Transverse colon (tissue), 4 donors: ENCODE results near the gene SVOP. TPM values are rescaled to one million over a fixed set of nuclear protein-coding genes. Genes with fewer than 3 reads are reported as not detected.

Experiments
- DNase-seq: peaks from one replicate; pipeline ENCODE4 v3.0.0-alpha.2; 2019
- H3K27ac ChIP-seq, 4 donors: fragments of 200-600 bp; sonication (generic); 2 replicates each; pipeline ENCODE4 v1.5.1; 2016 to 2018; ENCODE audit warnings: inconsistent platforms in 4 of 4
- H3K27me3 ChIP-seq: fragments of 200-600 bp; sonication (generic); 2 replicates; pipeline ENCODE4 v1.5.1; 2017; ENCODE audit warnings: inconsistent platforms
- H3K36me3 ChIP-seq, 4 donors: fragments of 200-600 bp; sonication (generic); 2 replicates each; pipeline ENCODE4 v1.5.1; 2017 to 2019; ENCODE audit warnings: inconsistent platforms in 4 of 4
- H3K4me1 ChIP-seq, 4 donors: fragments of 200-600 bp; sonication (generic); 2 replicates each; pipeline ENCODE4 v1.5.1; 2017 to 2020; ENCODE audit warnings: inconsistent platforms in 4 of 4
- H3K4me3 ChIP-seq, 4 donors: fragments of 200-600 bp; sonication (generic); 1 replicate in 1 of 4; 2 replicates in 3 of 4; pipeline versions ENCODE4 v1.5.1 to v1.6.1; 2017 to 2019; ENCODE audit warnings: inconsistent platforms in 4 of 4
- H3K9me3 ChIP-seq, 2 donors: fragments of 200-600 bp; sonication (generic); 2 replicates each; pipeline ENCODE4 v1.5.1; 2017 to 2019; ENCODE audit warnings: inconsistent platforms in 2 of 2
- CTCF ChIP-seq, 5 experiments: fragments of 200-600 bp in 3 of 5; fragments of 450-650 bp in 2 of 5; sonication (generic) in 3 of 5; IDR thresholded peaks; 1 replicate in 2 of 5; 2 replicates in 3 of 5; pipeline ENCODE4 v1.5.1; 2016 to 2017; ENCODE audit warnings: antibody characterized with exemption in 5 of 5, inconsistent platforms in 3 of 5, mild to moderate bottlenecking in 2 of 5, moderate library complexity in 1 of 5
- EP300 ChIP-seq: sonication (generic); formaldehyde crosslinking; IDR thresholded peaks from one replicate; pipeline ENCODE4 v1.6.1; 2017; ENCODE audit warnings: antibody characterized with exemption, low read depth
- POLR2A ChIP-seq: fragments of 450-650 bp; IDR thresholded peaks from one replicate; pipeline ENCODE4 v1.6.1; 2016; ENCODE audit warnings: antibody characterized with exemption, mild to moderate bottlenecking, moderate library complexity
- POLR2AphosphoS5 ChIP-seq, 3 donors: sonication (generic); formaldehyde crosslinking; IDR thresholded peaks; one replicate each; pipeline ENCODE4 v1.6.1; 2016; ENCODE audit warnings: antibody characterized with exemption in 3 of 3
- WGBS, 2 donors: methylation state at CpG; one replicate each; pipeline ENCODE4 v1.1.5; 2018; ENCODE audit warnings: low coverage in 1 of 2; 5-methylcytosine and 5-hydroxymethylcytosine counted together
- in situ Hi-C, 4 donors: fragments of 200-750 bp; cut with MboI; loops; one replicate each; pipeline versions ENCODE4 v1.15.0 to v1.15.1; 2017; ENCODE audit warnings: low sequenced_read_pairs in 3 of 4, low pct_ligation_motif_present in 1 of 4, low pct_unique_long_range_greater_than_20kb in 1 of 4
- intact Hi-C: fragments of 100-400 bp; cut with DNase I; formaldehyde crosslinking; loops from one replicate; pipeline ENCODE4 v1.15.1; 2023; ENCODE audit warnings: low total_unique reads
- total RNA-seq, 4 donors: library from RNA; depleted of rRNA; stranded (reverse); fragments of >200 nt; gene quantifications; one replicate each; pipeline ENCODE4 v1.1.0, GENCODE V29; 2016

The SVOP gene
- total RNA-seq, 4 donors from 2014 or later, result 0.16 to 0.55 TPM; not detected in 2

GRCh38 chr12:109065154-109065852, 44.4 kb upstream of the SVOP start:
- intact Hi-C loops, result no loop called here
- WGBS, 2 donors, result 49 to 67% methylated on average over 4 to 5 of the region's 5 CpGs
- in situ Hi-C loops, result no loop called here
- DNase-seq, result peak; percentile 67
- H3K36me3 ChIP-seq, result peaks cover 0 to 19% (median 3%) of the 10 kb centered on the region in 4 donors
- H3K9me3 ChIP-seq, result no peaks in the 10 kb centered on the region
- TF ChIP-seq POLR2A, result no peak
- no peak for TF ChIP-seq POLR2AphosphoS5 (IDR thresholded peaks at IDR 0.05)
- TF ChIP-seq CTCF (IDR thresholded peaks at IDR 0.05), result no peak
- TF ChIP-seq EP300, result no peak
- no peak overlapping the region for H3K4me3 ChIP-seq
- peaks cover 0 to 26% (median 7%) of the 10 kb centered on the region in 4 donors for H3K4me1 ChIP-seq
- H3K27ac ChIP-seq, result peak overlapping the region; percentile 33 to 69 (median 66)
- no peaks in the 10 kb centered on the region for H3K27me3 ChIP-seq

- 74 to 100% methylated on average over 1 to 3 of the region's 3 CpGs for WGBS, 2 donors
- no peak for TF ChIP-seq CTCF (IDR thresholded peaks at IDR 0.05)
- no peak for TF ChIP-seq EP300
- no peak for TF ChIP-seq POLR2A
- no peak for TF ChIP-seq POLR2AphosphoS5 (IDR thresholded peaks at IDR 0.05)
- DNase-seq, result no peak
- Histone ChIP-seq H3K4me1 (peaks cover 0 to 22% (median 5%) of the 10 kb centered on the region in 4 donors), H3K4me3 (no peak overlapping the region), H3K27ac (no peak overlapping the region), H3K9me3 (no peaks in the 10 kb centered on the region), H3K27me3 (no peaks in the 10 kb centered on the region), H3K36me3 (peaks cover 0 to 26% (median 7%) of the 10 kb centered on the region in 4 donors)
- intact Hi-C loops, result no loop called here
- in situ Hi-C loops, result no loop called here
These were observed 43.3 kb upstream of the SVOP start for GRCh38 chr12:109064143-109064542.

- Histone ChIP-seq H3K4me3 (no peak overlapping the region), H3K27me3 (no peaks in the 10 kb centered on the region), H3K4me1 (peaks cover under 1 to 13% (median 7%) of the 10 kb centered on the region in 4 donors), H3K36me3 (peaks cover 0 to 34% (median 8%) of the 10 kb centered on the region in 4 donors), H3K9me3 (no peaks in the 10 kb centered on the region), H3K27ac (no peak overlapping the region)
- TF ChIP-seq CTCF (IDR thresholded peaks at IDR 0.05), result no peak
- no peak for TF ChIP-seq POLR2AphosphoS5 (IDR thresholded peaks at IDR 0.05)
- no peak for TF ChIP-seq POLR2A
- TF ChIP-seq EP300, result no peak
- 91 to 100% methylated on average over 3 to 6 of the region's 6 CpGs for WGBS, 2 donors
- intact Hi-C loops (no loop called here), in situ Hi-C loops (no loop called here)
- no peak for DNase-seq
These were observed 37.9 kb upstream of the SVOP start for GRCh38 chr12:109058773-109059172.

- no peak overlapping the region for H3K27ac ChIP-seq
- in situ Hi-C loops, result no loop called here
- DNase-seq, result no peak
- intact Hi-C loops, result no loop called here
- H3K9me3 ChIP-seq, result no peaks in the 10 kb centered on the region
- H3K4me1 ChIP-seq, result peaks cover 8 to 20% (median 12%) of the 10 kb centered on the region in 4 donors
- no peak overlapping the region for H3K4me3 ChIP-seq
- WGBS, 2 donors, result 95 to 100% methylated on average over 1 of the region's 1 CpG
- H3K27me3 ChIP-seq, result no peaks in the 10 kb centered on the region
- H3K36me3 ChIP-seq, result peaks cover 0 to 26% (median 8%) of the 10 kb centered on the region in 4 donors
- TF ChIP-seq POLR2AphosphoS5 (IDR thresholded peaks at IDR 0.05), result no peak
- no peak for TF ChIP-seq EP300
- TF ChIP-seq CTCF (IDR thresholded peaks at IDR 0.05), result no peak
- TF ChIP-seq POLR2A, result no peak
These were observed 36.5 kb upstream of the SVOP start for GRCh38 chr12:109057376-109057775.
